Measurements from ENCODE around the gene CHD8. TPM values are rescaled to one million over a fixed set of nuclear protein-coding genes. Genes with fewer than 3 reads are reported as not detected.

The CHD8 gene
- total RNA-seq, 4 donors from 2014 or later = 67.3 to 122 (median 101) TPM

- no peak for DNase-seq (ENCODE audit: low spot score in 2 of 2)
- no peak overlapping the region for H3K27ac ChIP-seq
- no peaks in the 10 kb centered on the region for H3K9me3 ChIP-seq
- H3K4me1 ChIP-seq = no peaks in the 10 kb centered on the region
- WGBS = 0% methylated on average over 1 of the region's 1 CpG
- H3K27me3 ChIP-seq = no peaks in the 10 kb centered on the region
- no peak for TF ChIP-seq CTCF (IDR thresholded peaks at IDR 0.05)
- no peak for TF ChIP-seq POLR2A (IDR thresholded peaks at IDR 0.05)
- no peak for TF ChIP-seq POLR2AphosphoS5 (IDR thresholded peaks at IDR 0.05)
- no peak for TF ChIP-seq EP300 (IDR thresholded peaks at IDR 0.05)
- H3K36me3 ChIP-seq = peaks cover 100% of the 10 kb centered on the region
- H3K4me3 ChIP-seq = no peak overlapping the region
Measured at GRCh38 chr14:21395450-21395849, 60.5 kb downstream of the CHD8 start.

GRCh38 chr14:21385188-21385904 is 70.6 kb downstream of the CHD8 start:
- H3K36me3 ChIP-seq = peaks cover 43% of the 10 kb centered on the region
- no peaks in the 10 kb centered on the region for H3K27me3 ChIP-seq
- 85% methylated on average over 7 of the region's 7 CpGs for WGBS
- peaks cover 22% of the 10 kb centered on the region for H3K4me1 ChIP-seq
- no peaks in the 10 kb centered on the region for H3K9me3 ChIP-seq
- peak overlapping the region; percentile 92 for H3K27ac ChIP-seq
- H3K4me3 ChIP-seq = no peak overlapping the region
- TF ChIP-seq POLR2A (IDR thresholded peaks at IDR 0.05) (no peak), EP300 (IDR thresholded peaks at IDR 0.05) (no peak), POLR2AphosphoS5 (IDR thresholded peaks at IDR 0.05) (no peak), CTCF (IDR thresholded peaks at IDR 0.05) (no peak)
- DNase-seq (ENCODE audit: low spot score in 2 of 2) = no peak

- Histone ChIP-seq H3K27me3 (no peaks in the 10 kb centered on the region), H3K9me3 (no peaks in the 10 kb centered on the region), H3K36me3 (peaks cover 34% of the 10 kb centered on the region), H3K4me3 (peak overlapping the region; percentile 67), H3K27ac (peak overlapping the region; percentile 92), H3K4me1 (peaks cover 22% of the 10 kb centered on the region)
- TF ChIP-seq EP300 (IDR thresholded peaks at IDR 0.05) = no peak
- TF ChIP-seq CTCF (IDR thresholded peaks at IDR 0.05) = no peak
- peak in 1 of 3 donors; percentile 29 for TF ChIP-seq POLR2AphosphoS5 (IDR thresholded peaks at IDR 0.05)
- DNase-seq (ENCODE audit: low spot score in 2 of 2) = no peak
- WGBS = under 1% methylated on average over 12 of the region's 12 CpGs
Measured at GRCh38 chr14:21384494-21384851, 71.5 kb downstream of the CHD8 start.

- H3K27ac ChIP-seq = peak within 1 kb of the TSS; percentile 92
- no peaks in the 10 kb centered on the region for H3K27me3 ChIP-seq
- peaks cover 29% of the 10 kb centered on the region for H3K36me3 ChIP-seq
- H3K4me3 ChIP-seq = peak within 1 kb of the TSS; percentile 67
- under 1% methylated on average over 53 of the region's 54 CpGs for WGBS
- TF ChIP-seq POLR2A (IDR thresholded peaks at IDR 0.05) (peak in 1 of 2 donors; percentile 62), EP300 (IDR thresholded peaks at IDR 0.05) (no peak), CTCF (IDR thresholded peaks at IDR 0.05) (no peak), POLR2AphosphoS5 (IDR thresholded peaks at IDR 0.05) (peak in 2 of 3 donors; percentile 40 to 73)
- DNase-seq (ENCODE audit: low spot score in 2 of 2) = peak; percentile 98
- H3K9me3 ChIP-seq = no peaks in the 10 kb centered on the region
- peaks cover 22% of the 10 kb centered on the region for H3K4me1 ChIP-seq
Measured at GRCh38 chr14:21383848-21384493, 72.0 kb downstream of the CHD8 start, which contains the start of gene SUPT16H. Gene SUPT16H (minus strand): TSS chr14:21384019. CDS start chr14:21383927, 92 bp downstream.
